A549 (cell line): ENCODE measurements around the gene DYNLT4. TPM values are rescaled to one million over a fixed set of nuclear protein-coding genes. Genes with fewer than 3 reads are reported as not detected.

Source experiments
- ATAC-seq, 2 experiments: fragments of 200-7000 bp in 1 of 2; fragments of >200 bp in 1 of 2; cut with Nextera tagmentation in 1 of 2; cut with Tn5 transposase in 1 of 2; 3 replicates each; pipeline versions ENCODE4 v1.8.0 to v1.9.1; 2018 to 2020; ENCODE audit warnings: mild to moderate bottlenecking in 1 of 2, moderate library complexity in 1 of 2
- CTCF ChIA-PET: fragments of 300-600 bp; sonication (Branson Sonifier 250); formaldehyde crosslinking; extraction: SDS; loops from one replicate; lab custom pipeline; 2021; ENCODE audit warnings: antibody characterized with exemption, inconsistent platforms; lab: Yijun Ruan, JAX
- POLR2A ChIA-PET: fragments of 350-600 bp; formaldehyde crosslinking; extraction: SDS; loops from one replicate; lab custom pipeline; 2021; ENCODE audit warnings: antibody characterized with exemption, inconsistent platforms; lab: Yijun Ruan, JAX
- DNase-seq, 2 experiments: peaks; one replicate each; pipeline versions ENCODE4 v3.0.0 to v3.0.0-alpha.2; 2011 to 2016; ENCODE audit warnings: low read depth in 1 of 2, low spot score in 1 of 2
- FAIRE-seq: peaks from 2 replicates; lab custom pipeline; 2011; peaks lifted over from hg19 to GRCh38; lab: Jason Lieb, UNC
- H3K27ac ChIP-seq, 2 experiments: fragments of >200 bp; sonication (Bioruptor Twin); formaldehyde crosslinking; 3 replicates each; pipeline ENCODE4 v1.5.1; 2016 to 2017
- H3K4me1 ChIP-seq: fragments of >200 bp; sonication (Bioruptor Twin); formaldehyde crosslinking; 3 replicates; pipeline ENCODE4 v1.6.1; 2016
- H3K4me2 ChIP-seq: fragments of >200 bp; sonication (Bioruptor Twin); formaldehyde crosslinking; 3 replicates; pipeline ENCODE4 v1.6.1; 2016
- H3K4me3 ChIP-seq: fragments of >200 bp; sonication (Bioruptor Twin); formaldehyde crosslinking; 3 replicates; pipeline ENCODE4 v1.5.1; 2016
- H3K9me3 ChIP-seq: fragments of >200 bp; sonication (Bioruptor Twin); formaldehyde crosslinking; 3 replicates; pipeline ENCODE4 v1.6.1; 2016
- CEBPB ChIP-seq, 2 experiments: fragments of >200 bp in 1 of 2; sonication (Bioruptor Twin) in 1 of 2; formaldehyde crosslinking in 1 of 2; IDR thresholded peaks; 2 replicates each; pipeline ENCODE4 v1.6.1; 2012 to 2016
- CHD2 ChIP-seq: fragments of 150-350 bp; IDR thresholded peaks from 2 replicates; pipeline ENCODE4 v1.6.1; 2014; ENCODE audit warnings: low read length; ENCODE audit not compliant: partially characterized antibody
- CHD4 ChIP-seq: fragments of 200-600 bp; sonication (generic); IDR thresholded peaks from 2 replicates; pipeline ENCODE4 v1.6.1; 2016; ENCODE audit warnings: antibody characterized with exemption, mild to moderate bottlenecking, borderline replicate concordance
- EHMT2 ChIP-seq: fragments of 200-600 bp; sonication (generic); IDR thresholded peaks from 2 replicates; pipeline ENCODE4 v1.6.1; 2016; ENCODE audit warnings: antibody characterized with exemption, low read depth, mild to moderate bottlenecking, moderate library complexity
- EP300 ChIP-seq, 2 experiments: fragments of >200 bp; sonication (Bioruptor Twin); formaldehyde crosslinking; IDR thresholded peaks; 2 replicates in 1 of 2; 3 replicates in 1 of 2; pipeline ENCODE4 v1.6.1; 2016 to 2017
- ESRRA ChIP-seq: fragments of 150-350 bp; IDR thresholded peaks from 2 replicates; pipeline ENCODE4 v1.6.1; 2014; ENCODE audit warnings: mild to moderate bottlenecking, low read length, borderline replicate concordance
- FOSB ChIP-seq: fragments of 250-450 bp; sonication (Bioruptor Pico); IDR thresholded peaks from 2 replicates; pipeline ENCODE4 v1.5.0; 2020; ENCODE audit warnings: mild to moderate bottlenecking, moderate library complexity
- FOSL2 ChIP-seq, 2 experiments: fragments of 450-650 bp in 1 of 2; fragments of >200 bp in 1 of 2; sonication (Bioruptor Twin) in 1 of 2; formaldehyde crosslinking; IDR thresholded peaks; 2 replicates each; pipeline versions ENCODE4 v1.5.0 to v1.6.1; 2016 to 2020; ENCODE audit warnings: mild to moderate bottlenecking in 1 of 2, moderate library complexity in 1 of 2
- GATA3 ChIP-seq: IDR thresholded peaks from 2 replicates; pipeline ENCODE4 v1.6.1; 2012; ENCODE audit warnings: borderline replicate concordance
- HEYL ChIP-seq: fragments of 250-450 bp; sonication (Bioruptor Pico); IDR thresholded peaks from 2 replicates; pipeline ENCODE4 v1.8.0; 2021; ENCODE audit warnings: mild to moderate bottlenecking, moderate library complexity
- HOXA7 ChIP-seq: fragments of 250-450 bp; sonication (Bioruptor Pico); IDR thresholded peaks from 2 replicates; pipeline ENCODE4 v1.5.0; 2020; ENCODE audit warnings: mild to moderate bottlenecking, moderate library complexity
- HOXB13 ChIP-seq: fragments of 250-450 bp; sonication (Bioruptor Pico); IDR thresholded peaks from 2 replicates; pipeline ENCODE4 v1.5.0; 2020; ENCODE audit warnings: low read depth, mild to moderate bottlenecking, moderate library complexity
- JUN ChIP-seq, 2 experiments: fragments of >200 bp; sonication (Bioruptor Twin); formaldehyde crosslinking; IDR thresholded peaks; 2 replicates in 1 of 2; 3 replicates in 1 of 2; pipeline ENCODE4 v1.6.1; 2016 to 2017
- JUNB ChIP-seq: fragments of >200 bp; sonication (Bioruptor Twin); formaldehyde crosslinking; IDR thresholded peaks from 2 replicates; pipeline ENCODE4 v1.6.1; 2016
- KDM1A ChIP-seq: fragments of 200-600 bp; sonication (generic); IDR thresholded peaks from 2 replicates; pipeline ENCODE4 v1.6.1; 2016; ENCODE audit warnings: low read depth, mild to moderate bottlenecking
- MAFK ChIP-seq: fragments of 450-650 bp; IDR thresholded peaks from 2 replicates; pipeline ENCODE4 v1.6.1; 2014; ENCODE audit not compliant: partially characterized antibody
- MYC ChIP-seq: IDR thresholded peaks from 2 replicates; pipeline ENCODE4 v1.6.1; 2012; ENCODE audit warnings: mild to moderate bottlenecking, inconsistent platforms, low read length, improper control_type of control experiment, borderline replicate concordance
- NFE2L2 ChIP-seq: fragments of 150-350 bp; conservative IDR thresholded peaks from 2 replicates; pipeline ENCODE4 v1.6.1; 2014; ENCODE audit warnings: low read length
- NR3C1 ChIP-seq: fragments of >200 bp; sonication (Bioruptor Twin); formaldehyde crosslinking; IDR thresholded peaks from 3 replicates; pipeline ENCODE4 v1.6.1; 2017
- RAD21 ChIP-seq, 2 experiments: fragments of >200 bp in 1 of 2; sonication (Bioruptor Twin) in 1 of 2; formaldehyde crosslinking in 1 of 2; IDR thresholded peaks in 1 of 2; conservative IDR thresholded peaks in 1 of 2; 2 replicates in 1 of 2; 3 replicates in 1 of 2; pipeline ENCODE4 v1.6.1; 2012 to 2018; ENCODE audit warnings: inconsistent platforms in 1 of 2
- RCOR1 ChIP-seq: fragments of 150-350 bp; IDR thresholded peaks from 2 replicates; pipeline ENCODE4 v1.6.1; 2014; ENCODE audit warnings: antibody characterized with exemption, low read length, low read depth
- RFX5 ChIP-seq: fragments of 450-650 bp; IDR thresholded peaks from 2 replicates; pipeline ENCODE4 v1.7.1; 2014; ENCODE audit warnings: antibody characterized with exemption, mild to moderate bottlenecking, moderate library complexity
- RNF2 ChIP-seq: fragments of 200-600 bp; sonication (generic); IDR thresholded peaks from 2 replicates; pipeline ENCODE4 v1.6.1; 2016; ENCODE audit warnings: low read depth, mild to moderate bottlenecking, antibody characterized with exemption, moderate library complexity, borderline replicate concordance
- SMC3 ChIP-seq: fragments of >200 bp; sonication (Bioruptor Twin); formaldehyde crosslinking; IDR thresholded peaks from 3 replicates; pipeline ENCODE4 v1.6.1; 2018; ENCODE audit warnings: inconsistent platforms
- USF2 ChIP-seq: fragments of 450-650 bp; IDR thresholded peaks from 2 replicates; pipeline ENCODE4 v1.6.1; 2014; ENCODE audit warnings: antibody characterized with exemption
- ZFP36 ChIP-seq: fragments of 450-650 bp; IDR thresholded peaks from 2 replicates; pipeline ENCODE4 v1.6.1; 2014; ENCODE audit warnings: borderline replicate concordance; ENCODE audit not compliant: partially characterized antibody
- ZSCAN20 ChIP-seq: fragments of 250-450 bp; sonication (Bioruptor Pico); IDR thresholded peaks from 2 replicates; pipeline ENCODE4 v1.8.0; 2022; ENCODE audit warnings: mild to moderate bottlenecking, moderate library complexity
- WGBS: methylation state at CpG from one replicate; pipeline ENCODE4 v1.1.6; 2017; ENCODE audit errors: missing lambda C conversion rate; 5-methylcytosine and 5-hydroxymethylcytosine counted together
- polyA plus RNA-seq, 4 experiments: library from polyadenylated mRNA; depleted of rRNA in 3 of 4; stranded (reverse); fragments of >200 nt; fragmentation: RNase III in 1 of 4; extraction: RNeasy Plus Mini Kit Qiagen cat#74134 plus additional on column Dnase treatment in 1 of 4; gene quantifications; 2 replicates in 3 of 4; 3 replicates in 1 of 4; pipeline ENCODE4 v1.2.3, GENCODE V29; 2011 to 2017
- TF ChIP-seq, protein P1 (sequence below): fragments of 200-600 bp; sonication (generic); IDR thresholded peaks from 2 replicates; pipeline ENCODE4 v1.6.1; 2016; ENCODE audit warnings: antibody characterized with exemption, mild to moderate bottlenecking, moderate library complexity

The DYNLT4 gene
- polyA plus RNA-seq, 2 of the 4 experiments (the other 2 are of a cell fraction) = 0.12 to 0.21 TPM

DNA sequence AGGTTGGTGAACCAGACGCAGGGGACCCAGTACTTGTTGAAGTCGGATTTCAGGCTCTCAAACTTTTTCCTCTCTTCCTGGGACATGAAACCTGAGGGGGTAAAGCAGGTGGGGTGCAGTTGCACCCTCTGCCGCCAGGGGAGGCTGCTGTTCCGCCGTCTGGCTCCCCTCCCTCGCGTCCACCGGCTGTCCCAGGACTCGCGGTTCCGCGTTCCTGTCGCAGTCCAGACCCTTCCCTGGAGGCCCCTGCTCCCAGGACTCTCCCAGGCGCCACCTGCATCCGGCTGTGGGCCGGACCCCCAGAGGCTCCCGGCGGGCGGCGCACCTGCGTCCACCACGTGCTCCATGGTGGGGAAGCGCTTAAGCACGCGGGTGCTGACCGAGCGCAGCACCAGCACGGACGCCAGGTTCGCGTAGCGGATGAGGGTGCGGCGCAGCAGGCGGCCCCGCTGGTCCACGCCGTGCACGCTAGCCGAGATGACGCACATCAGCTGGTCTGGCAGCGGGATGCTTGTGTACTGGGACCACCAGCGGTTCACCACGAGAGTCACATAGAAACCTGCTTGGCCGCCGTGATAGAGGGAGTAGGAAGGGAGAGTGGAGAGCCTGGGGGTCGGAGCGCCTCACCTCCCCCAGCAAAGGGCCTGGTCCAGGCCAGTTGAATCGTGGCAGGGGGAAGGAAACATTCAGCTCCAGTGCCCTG lies 20.9 kb downstream of the DYNLT4 start (continued):
- TF ChIP-seq USF2 = peak; percentile 57

GRCh38 chr1:44785501-44786137 lies 21.5 kb downstream of the DYNLT4 start:
- WGBS = 31% methylated on average over 10 of the region's 11 CpGs
- Histone ChIP-seq H3K4me3 (peak overlapping the region; percentile 49), H3K4me2 (peak overlapping the region; percentile 97), H3K4me1 (peaks cover 6% of the 10 kb centered on the region), H3K27ac (peak overlapping the region; percentile 89 to 93), H3K9me3 (no peaks in the 10 kb centered on the region)
- TF ChIP-seq GATA3 = no peak
- no peak for TF ChIP-seq SMC3
- no peak for TF ChIP-seq CHD2
- no peak for TF ChIP-seq NR3C1
- TF ChIP-seq USF2 = no peak
- no peak for TF ChIP-seq ZSCAN20
- TF ChIP-seq ESRRA = no peak
- TF ChIP-seq JUN (IDR thresholded peaks at IDR 0.05) = no peak
- no peak for TF ChIP-seq MYC
- no peak for TF ChIP-seq CEBPB (IDR thresholded peaks at IDR 0.05)
- no peak for TF ChIP-seq ZFP36
- TF ChIP-seq EP300 (IDR thresholded peaks at IDR 0.05) = no peak
- no peak for TF ChIP-seq HEYL (CRISPR knock-in tag)
- TF ChIP-seq FOSB (CRISPR knock-in tag) = no peak
- no peak for TF ChIP-seq RAD21 (conservative IDR thresholded peaks at IDR 0.05 in 1 of 2, IDR thresholded peaks at IDR 0.05 in 1 of 2)
- TF ChIP-seq RNF2 = no peak
- no peak for TF ChIP-seq HOXA7 (CRISPR knock-in tag)
- DNase-seq (no peak), ATAC-seq (no peak), FAIRE-seq (no peak)
- ChIA-PET POLR2A (interaction anchor here (1.6 to 1.8 kb wide), 2 partner anchors 10 to 34 kb away, joined by 4 to 11 read pairs; partner anchors contain the start of gene RPS8), CTCF (interaction anchor here (0.7 to 7.1 kb wide), 12 partner anchors 8 to 110 kb away, joined by 3 to 44 read pairs (median 4); partner anchors contain the start of genes BTBD19, KIF2C and PLK3)

DNA sequence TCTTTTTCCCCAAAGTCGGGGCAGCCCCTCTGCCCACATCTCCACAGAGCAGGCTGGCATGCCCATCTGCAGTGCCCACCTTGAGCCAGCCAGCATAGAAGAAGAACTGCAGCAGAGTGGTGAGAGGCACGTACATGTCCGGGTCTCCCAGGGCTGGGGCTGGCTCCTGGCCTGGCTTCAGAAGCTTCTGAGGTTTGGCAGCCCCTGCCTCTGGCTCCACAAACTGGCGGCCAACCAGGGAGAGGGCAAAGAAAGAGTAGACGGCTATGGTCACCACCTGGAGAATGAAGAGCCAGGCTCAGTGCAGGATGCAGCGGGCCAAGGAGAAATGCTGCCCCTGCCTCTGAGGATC lies 22.1 kb downstream of the DYNLT4 start:
- TF ChIP-seq FOSB (CRISPR knock-in tag) (no peak), HOXA7 (CRISPR knock-in tag) (no peak), RCOR1 (no peak), FOSL2 (IDR thresholded peaks at IDR 0.05) (no peak), FOSL2 (CRISPR knock-in tag; IDR thresholded peaks at IDR 0.05) (no peak), HEYL (CRISPR knock-in tag) (no peak), CHD4 (no peak), EHMT2 (no peak), HOXB13 (CRISPR knock-in tag) (no peak), JUNB (no peak), RFX5 (no peak), NFE2L2 (no peak), MAFK (no peak), KDM1A (no peak), RAD21 (conservative IDR thresholded peaks at IDR 0.05 in 1 of 2, IDR thresholded peaks at IDR 0.05 in 1 of 2) (no peak)
- TF ChIP-seq, protein P1, sequence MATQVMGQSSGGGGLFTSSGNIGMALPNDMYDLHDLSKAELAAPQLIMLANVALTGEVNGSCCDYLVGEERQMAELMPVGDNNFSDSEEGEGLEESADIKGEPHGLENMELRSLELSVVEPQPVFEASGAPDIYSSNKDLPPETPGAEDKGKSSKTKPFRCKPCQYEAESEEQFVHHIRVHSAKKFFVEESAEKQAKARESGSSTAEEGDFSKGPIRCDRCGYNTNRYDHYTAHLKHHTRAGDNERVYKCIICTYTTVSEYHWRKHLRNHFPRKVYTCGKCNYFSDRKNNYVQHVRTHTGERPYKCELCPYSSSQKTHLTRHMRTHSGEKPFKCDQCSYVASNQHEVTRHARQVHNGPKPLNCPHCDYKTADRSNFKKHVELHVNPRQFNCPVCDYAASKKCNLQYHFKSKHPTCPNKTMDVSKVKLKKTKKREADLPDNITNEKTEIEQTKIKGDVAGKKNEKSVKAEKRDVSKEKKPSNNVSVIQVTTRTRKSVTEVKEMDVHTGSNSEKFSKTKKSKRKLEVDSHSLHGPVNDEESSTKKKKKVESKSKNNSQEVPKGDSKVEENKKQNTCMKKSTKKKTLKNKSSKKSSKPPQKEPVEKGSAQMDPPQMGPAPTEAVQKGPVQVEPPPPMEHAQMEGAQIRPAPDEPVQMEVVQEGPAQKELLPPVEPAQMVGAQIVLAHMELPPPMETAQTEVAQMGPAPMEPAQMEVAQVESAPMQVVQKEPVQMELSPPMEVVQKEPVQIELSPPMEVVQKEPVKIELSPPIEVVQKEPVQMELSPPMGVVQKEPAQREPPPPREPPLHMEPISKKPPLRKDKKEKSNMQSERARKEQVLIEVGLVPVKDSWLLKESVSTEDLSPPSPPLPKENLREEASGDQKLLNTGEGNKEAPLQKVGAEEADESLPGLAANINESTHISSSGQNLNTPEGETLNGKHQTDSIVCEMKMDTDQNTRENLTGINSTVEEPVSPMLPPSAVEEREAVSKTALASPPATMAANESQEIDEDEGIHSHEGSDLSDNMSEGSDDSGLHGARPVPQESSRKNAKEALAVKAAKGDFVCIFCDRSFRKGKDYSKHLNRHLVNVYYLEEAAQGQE = no peak
- Histone ChIP-seq H3K4me2 (no peak overlapping the region; the same call in 1 of the 3 replicates), H3K9me3 (no peaks in the 10 kb centered on the region), H3K4me3 (no peak overlapping the region), H3K4me1 (peaks cover 6% of the 10 kb centered on the region), H3K27ac (no peak overlapping the region)
- FAIRE-seq = no peak
- WGBS = 84% methylated on average over 5 of the region's 6 CpGs
- peak; percentile 7 to 14; a peak in 4 of 6 replicates for ATAC-seq
- ChIA-PET POLR2A (interaction anchor here (1.8 kb wide), 2 partner anchors 10 to 34 kb away, joined by 4 to 11 read pairs; partner anchors contain the start of gene RPS8), CTCF (interaction anchor here (1.0 to 7.1 kb wide), 7 partner anchors 7 to 55 kb away, joined by 3 to 44 read pairs (median 6); partner anchors contain the start of genes BTBD19 and PLK3)
- DNase-seq = no peak
